OCI-LY3 (cell line): ENCODE results near the gene OR2Y1.
"Not testable (repeated sequence)": the region's sequence is repeated elsewhere in the genome, so short reads cannot be mapped to it uniquely, and the experiment has no call there.

Source experiments
- H2AFZ ChIP-seq: fragments of 200-600, 300-600 bp; shearing (Covaris generic); 2 replicates; pipeline ENCODE4 v1.6.0; 2014; ENCODE audit warnings: antibody characterized with exemption, low read depth, low read length
- H3K27ac ChIP-seq: fragments of 200-600, 300-600 bp; sonication (generic); 2 replicates; pipeline ENCODE4 v1.5.1; 2014; ENCODE audit warnings: mild to moderate bottlenecking, low read length, moderate library complexity, mixed read lengths
- H3K27me3 ChIP-seq: fragments of 200-600, 300-600 bp; sonication (generic); 2 replicates; pipeline ENCODE4 v1.6.1; 2014; ENCODE audit warnings: low read depth, low read length, mixed read lengths
- H3K36me3 ChIP-seq: fragments of 200-600, 300-600 bp; sonication (generic); replicated peaks from 2 replicates; pipeline ENCODE3; 2014; ENCODE audit warnings: low read depth, low read length, mixed read lengths
- H3K4me1 ChIP-seq: fragments of 300-600, 200-600 bp; sonication (generic); 2 replicates; pipeline ENCODE4 v1.6.1; 2014; ENCODE audit warnings: low read length, mixed read lengths
- H3K4me2 ChIP-seq: fragments of 200-600, 300-600 bp; sonication (generic); 2 replicates; pipeline ENCODE4 v1.6.1; 2014; ENCODE audit warnings: low read length, mixed read lengths
- H3K4me3 ChIP-seq: fragments of 300-600, 200-600 bp; sonication (generic); 2 replicates; pipeline ENCODE4 v1.5.1; 2014; ENCODE audit warnings: antibody characterized with exemption, mild to moderate bottlenecking, low read length, moderate library complexity
- H3K79me2 ChIP-seq: fragments of 300-600, 200-600 bp; shearing (Covaris generic); 2 replicates; pipeline ENCODE4 v1.6.1; 2014; ENCODE audit warnings: mild to moderate bottlenecking, low read length, mixed read lengths
- H3K9ac ChIP-seq: fragments of 300-600, 200-600 bp; shearing (Covaris generic); 2 replicates; pipeline ENCODE4 v1.6.0; 2014; ENCODE audit warnings: mild to moderate bottlenecking, low read length, moderate library complexity
- H3K9me3 ChIP-seq: fragments of 200-600, 300-600 bp; shearing (Covaris generic); 2 replicates; pipeline ENCODE4 v1.6.1; 2014; ENCODE audit warnings: low read length, mixed read lengths; ENCODE audit not compliant: insufficient read depth
- H4K20me1 ChIP-seq: fragments of 200-600, 300-600 bp; sonication (generic); 2 replicates; pipeline ENCODE4 v1.6.1; 2016; ENCODE audit warnings: low read length, mixed read lengths; ENCODE audit not compliant: insufficient read depth
- CTCF ChIP-seq: fragments of 200-600, 300-600 bp; sonication (generic); IDR thresholded peaks from 2 replicates; pipeline ENCODE4 v1.5.1; 2014; ENCODE audit warnings: antibody characterized with exemption, low read length, low read depth
- EZH2phosphoT487 ChIP-seq: fragments of 200-600 bp; shearing (Covaris generic); IDR thresholded peaks from 2 replicates; pipeline ENCODE4 v1.6.1; 2018; ENCODE audit warnings: antibody characterized with exemption, mixed run types, low read depth

Gene OR2Y1

GRCh38 chr5:180782748-180783147 lies 42.9 kb upstream of the OR2Y1 start:
- H3K27ac ChIP-seq = no peak overlapping the region

GRCh38 chr5:180781900-180782326 lies 42.1 kb upstream of the OR2Y1 start:
- H3K36me3 ChIP-seq, H4K20me1 ChIP-seq, H3K9ac ChIP-seq, H3K4me2 ChIP-seq, H3K4me3 ChIP-seq, H3K79me2 ChIP-seq, H3K27ac ChIP-seq, H2AFZ ChIP-seq, H3K27me3 ChIP-seq, H3K9me3 ChIP-seq: not testable (repeated sequence)
- H3K4me1 ChIP-seq = peaks cover 17% of the 10 kb centered on the region

More at GRCh38 chr5:180782748-180783147, 42.9 kb upstream of the OR2Y1 start:
- TF ChIP-seq EZH2phosphoT487 (no peak), CTCF (no peak)
- no peak overlapping the region for H3K4me3 ChIP-seq
- H3K27me3 ChIP-seq = no peaks in the 10 kb centered on the region
- H4K20me1 ChIP-seq = no peaks in the 10 kb centered on the region
- H3K36me3 ChIP-seq = no peaks in the 10 kb centered on the region
- H3K4me2 ChIP-seq = no peak overlapping the region
- no peak overlapping the region for H2AFZ ChIP-seq
- peaks cover 17% of the 10 kb centered on the region for H3K4me1 ChIP-seq
- H3K9me3 ChIP-seq = no peaks in the 10 kb centered on the region
- H3K79me2 ChIP-seq = no peaks in the 10 kb centered on the region
- H3K9ac ChIP-seq = no peak overlapping the region

GRCh38 chr5:180779985-180780610 lies 40.2 kb upstream of the OR2Y1 start:
- H3K36me3 ChIP-seq = no peaks in the 10 kb centered on the region
- no peak for TF ChIP-seq CTCF
- TF ChIP-seq EZH2phosphoT487 = no peak
- H3K4me3 ChIP-seq = no peak overlapping the region
- H4K20me1 ChIP-seq = no peaks in the 10 kb centered on the region
- no peak overlapping the region for H2AFZ ChIP-seq
- no peak overlapping the region for H3K9ac ChIP-seq
- no peaks in the 10 kb centered on the region for H3K9me3 ChIP-seq
- peaks cover 17% of the 10 kb centered on the region for H3K4me1 ChIP-seq
- no peaks in the 10 kb centered on the region for H3K27me3 ChIP-seq
- H3K79me2 ChIP-seq = no peaks in the 10 kb centered on the region
- no peak overlapping the region for H3K27ac ChIP-seq
- H3K4me2 ChIP-seq = no peak overlapping the region

- Histone ChIP-seq H3K27ac (no peak overlapping the region), H2AFZ (no peak overlapping the region), H3K9me3 (no peaks in the 10 kb centered on the region), H3K4me2 (no peak overlapping the region), H3K36me3 (no peaks in the 10 kb centered on the region), H3K79me2 (no peaks in the 10 kb centered on the region), H3K9ac (no peak overlapping the region), H3K4me1 (peaks cover 15% of the 10 kb centered on the region), H3K27me3 (no peaks in the 10 kb centered on the region), H3K4me3 (no peak overlapping the region), H4K20me1 (no peaks in the 10 kb centered on the region)
- no peak for TF ChIP-seq EZH2phosphoT487
- no peak for TF ChIP-seq CTCF
Measured at GRCh38 chr5:180777475-180777874, 37.6 kb upstream of the OR2Y1 start.

- TF ChIP-seq CTCF (no peak), EZH2phosphoT487 (no peak)
- Histone ChIP-seq H3K9ac (no peak overlapping the region), H3K79me2 (no peaks in the 10 kb centered on the region), H3K4me3 (no peak overlapping the region), H4K20me1 (no peaks in the 10 kb centered on the region), H3K4me2 (no peak overlapping the region), H2AFZ (no peak overlapping the region), H3K4me1 (peaks cover 6% of the 10 kb centered on the region), H3K27ac (no peak overlapping the region), H3K9me3 (no peaks in the 10 kb centered on the region), H3K27me3 (no peaks in the 10 kb centered on the region), H3K36me3 (no peaks in the 10 kb centered on the region)
Measured at GRCh38 chr5:180776376-180776775, 36.5 kb upstream of the OR2Y1 start.
